GM19099 (cell line): ENCODE measurements around the gene CACNG7.

Source experiments
- POLR2A ChIP-seq: IDR thresholded peaks from 3 replicates; pipeline ENCODE4 v1.6.1; 2011; ENCODE audit warnings: low read depth; ENCODE audit not compliant: insufficient read length; ENCODE audit errors: extremely low read depth

CACNG7 gene

GRCh38 chr19:53909471-53910169, 542 bp downstream of the CACNG7 start:
- TF ChIP-seq POLR2A, result no peak

DNA sequence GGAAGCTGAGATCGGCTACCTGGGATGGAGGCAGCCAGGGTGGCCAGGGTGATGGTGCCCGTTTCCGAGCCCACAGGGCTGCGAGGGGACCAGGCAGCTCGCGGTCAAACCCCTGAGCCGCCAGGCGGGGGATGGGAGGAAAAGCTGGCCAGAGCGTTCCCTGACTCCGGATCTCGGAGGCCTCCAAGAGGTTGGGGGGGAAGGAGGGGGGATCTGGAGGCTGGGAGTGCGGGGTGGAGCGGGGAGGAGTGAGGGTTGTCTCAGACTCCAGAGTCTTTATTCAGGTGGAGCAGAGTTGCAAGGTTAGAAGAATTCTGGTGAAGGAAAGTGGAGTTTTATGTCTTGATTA, 1.1 kb downstream of the CACNG7 start:
- TF ChIP-seq POLR2A, result no peak

DNA sequence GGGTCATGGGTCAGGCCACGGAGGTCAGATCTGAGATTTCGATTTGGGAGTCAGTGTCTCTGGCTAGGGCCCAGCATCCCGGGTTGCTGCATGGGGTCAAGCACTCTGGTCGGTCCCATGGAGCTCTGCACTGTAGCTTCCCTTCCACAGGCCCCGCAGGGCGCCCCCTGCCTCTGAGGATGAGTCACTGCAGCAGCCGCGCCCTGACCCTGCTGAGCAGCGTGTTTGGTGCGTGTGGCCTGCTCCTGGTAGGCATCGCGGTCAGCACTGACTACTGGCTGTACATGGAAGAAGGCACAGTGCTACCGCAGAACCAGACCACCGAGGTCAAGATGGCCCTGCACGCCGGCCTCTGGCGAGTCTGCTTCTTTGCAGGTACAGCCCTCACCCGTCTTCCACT, 3.6 kb downstream of the CACNG7 start:
- TF ChIP-seq POLR2A, result no peak

DNA sequence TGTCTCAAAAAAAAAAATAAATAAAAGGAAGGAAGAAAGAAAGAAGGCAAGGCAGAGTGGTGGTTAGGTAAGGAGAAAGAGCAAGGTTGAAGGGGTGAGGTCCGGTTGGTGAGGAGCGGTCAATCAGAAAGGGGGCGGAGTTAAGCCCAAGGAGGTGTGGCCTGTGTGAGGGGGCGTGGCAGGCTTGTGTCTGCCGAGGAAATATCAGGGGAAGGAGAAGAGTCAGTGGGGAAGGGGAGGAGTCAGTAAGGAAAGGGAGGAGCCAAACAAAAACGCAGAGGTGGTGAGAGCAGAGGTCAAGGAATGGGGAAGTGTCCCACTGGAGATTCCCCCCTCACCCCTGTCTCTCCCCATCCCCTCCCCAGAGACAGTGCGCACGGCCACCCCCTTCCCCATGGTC, 5.9 kb downstream of the CACNG7 start:
- TF ChIP-seq POLR2A, result no peak

- TF ChIP-seq POLR2A, result no peak
Observed at GRCh38 chr19:53916004-53916403, 6.9 kb downstream of the CACNG7 start.

DNA sequence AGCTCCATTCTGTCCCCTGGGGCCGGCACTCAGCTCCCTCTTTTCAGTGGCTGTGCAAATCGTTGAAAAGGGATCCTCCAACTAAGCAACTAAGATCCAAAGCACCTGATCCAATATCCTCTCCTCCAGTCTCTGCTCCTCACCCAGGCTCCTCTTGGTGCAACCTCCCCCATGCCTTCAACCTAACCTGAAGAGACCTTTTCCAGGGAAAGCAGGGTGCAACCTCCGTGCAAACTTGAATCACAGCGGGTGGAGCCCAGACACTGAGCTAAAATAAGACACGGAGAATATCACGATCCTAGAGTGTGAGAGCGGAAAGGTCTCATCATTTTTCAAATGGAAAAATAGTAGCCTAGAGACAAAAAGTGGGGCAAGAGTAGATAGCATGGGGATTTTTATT, 8.3 kb downstream of the CACNG7 start:
- TF ChIP-seq POLR2A, result no peak

GRCh38 chr19:53927739-53928138, 18.7 kb downstream of the CACNG7 start:
- TF ChIP-seq POLR2A, result no peak

DNA sequence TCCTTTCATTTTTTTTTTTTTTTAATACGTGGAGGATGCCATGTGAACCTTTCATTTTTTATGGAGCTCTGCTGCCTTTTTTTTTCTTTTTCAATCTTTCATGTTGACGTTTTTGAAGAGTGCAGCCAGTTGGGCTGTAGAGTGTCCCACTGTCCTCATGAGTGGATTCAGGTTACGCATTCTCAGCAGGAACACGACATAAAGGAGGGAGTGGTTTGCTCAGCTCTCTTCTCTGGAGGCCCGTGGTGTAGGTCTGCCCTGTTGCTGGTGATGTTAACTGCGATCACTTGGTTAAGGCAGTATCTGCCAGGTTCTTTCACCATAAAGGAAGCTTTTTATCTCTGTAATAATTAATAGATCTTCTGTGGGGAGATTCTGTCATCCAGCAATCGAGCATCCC, 27.0 kb downstream of the CACNG7 start:
- TF ChIP-seq POLR2A, result no peak

- TF ChIP-seq POLR2A, result no peak
Observed at GRCh38 chr19:53942001-53942786, 33.1 kb downstream of the CACNG7 start.

DNA sequence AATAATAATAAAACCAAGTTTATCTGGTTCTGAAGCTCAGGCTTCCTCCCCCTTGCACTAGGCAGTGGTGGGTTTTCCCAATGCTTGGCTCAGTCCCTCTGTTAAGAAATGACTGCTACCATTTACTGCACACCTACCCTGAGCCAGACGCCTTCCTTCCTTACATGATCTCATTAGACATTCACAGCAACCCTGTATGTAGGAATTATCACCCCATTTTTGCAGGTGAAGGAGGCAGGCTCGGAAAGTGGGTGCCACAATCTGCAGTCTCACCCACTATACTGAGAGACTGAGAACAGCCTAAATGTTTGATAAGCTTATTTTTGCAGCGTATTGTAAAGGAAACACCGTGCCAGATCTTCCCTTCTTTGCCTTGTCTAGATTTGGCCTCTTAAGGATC, 35.3 kb downstream of the CACNG7 start:
- no peak for TF ChIP-seq POLR2A

GRCh38 chr19:53944933-53945332, 35.9 kb downstream of the CACNG7 start:
- TF ChIP-seq POLR2A, result no peak

DNA sequence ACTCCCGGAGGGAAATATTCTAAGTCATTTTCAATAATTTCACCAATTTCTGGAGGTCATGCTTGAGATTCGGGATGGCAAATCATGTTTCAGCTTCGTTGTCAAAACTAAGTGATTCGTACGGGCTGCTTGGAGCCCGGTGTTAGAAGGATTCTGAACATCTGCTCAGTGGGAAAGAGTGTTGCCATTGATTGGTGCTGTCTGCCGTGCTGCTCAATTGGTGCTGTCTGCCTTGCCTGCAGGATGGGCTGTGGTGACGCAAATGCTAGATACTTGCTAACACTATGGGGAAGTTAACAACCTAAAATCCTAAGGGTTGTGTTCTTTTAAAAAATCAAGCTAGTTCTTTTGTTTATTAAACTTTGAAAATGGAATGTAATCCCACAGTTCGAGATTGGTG, 36.4 kb downstream of the CACNG7 start:
- TF ChIP-seq POLR2A, result no peak

- no peak for TF ChIP-seq POLR2A
Observed at GRCh38 chr19:53945998-53946397, 36.9 kb downstream of the CACNG7 start.

GRCh38 chr19:53947624-53948023, 38.5 kb downstream of the CACNG7 start:
- TF ChIP-seq POLR2A, result no peak

DNA sequence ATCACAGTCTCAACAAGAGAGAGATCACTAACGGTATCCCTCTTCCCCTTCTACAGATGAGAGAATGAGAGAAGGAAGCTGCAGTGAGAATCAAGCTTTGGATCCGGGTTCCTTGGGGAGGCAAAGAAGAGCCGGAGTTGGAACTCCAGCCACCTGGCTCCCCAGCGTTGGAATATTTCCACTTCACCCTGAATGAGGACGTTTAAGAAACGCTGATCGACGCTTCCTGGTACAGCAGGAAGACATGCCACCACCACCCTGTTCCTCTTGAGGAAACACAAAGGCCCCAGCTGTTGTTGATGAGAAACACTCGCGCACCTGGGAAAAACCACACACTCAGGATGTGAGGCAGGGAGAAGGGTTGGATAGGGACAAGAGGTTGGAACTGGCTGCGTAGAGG, 42.4 kb downstream of the CACNG7 start:
- no peak for TF ChIP-seq POLR2A

DNA sequence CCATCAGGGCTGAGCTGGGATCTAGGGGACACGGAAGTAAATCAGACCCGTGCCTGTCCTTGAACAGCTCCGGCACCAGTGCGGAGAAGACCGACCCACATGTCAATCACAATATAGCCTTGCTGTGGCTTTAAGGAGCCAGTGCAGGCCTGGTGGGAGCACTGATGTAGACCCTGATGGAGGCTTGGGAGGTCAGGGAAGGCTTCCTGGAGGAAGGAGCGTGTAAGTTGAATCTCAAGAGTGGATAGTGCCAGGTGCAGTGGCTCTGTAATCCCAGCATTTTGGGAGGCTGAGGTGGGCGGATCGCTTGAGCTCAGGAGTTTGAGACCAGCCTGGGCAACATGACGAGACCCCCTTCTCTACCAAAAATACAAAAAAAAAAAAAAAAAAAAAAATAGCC, 42.9 kb downstream of the CACNG7 start:
- no peak for TF ChIP-seq POLR2A

DNA sequence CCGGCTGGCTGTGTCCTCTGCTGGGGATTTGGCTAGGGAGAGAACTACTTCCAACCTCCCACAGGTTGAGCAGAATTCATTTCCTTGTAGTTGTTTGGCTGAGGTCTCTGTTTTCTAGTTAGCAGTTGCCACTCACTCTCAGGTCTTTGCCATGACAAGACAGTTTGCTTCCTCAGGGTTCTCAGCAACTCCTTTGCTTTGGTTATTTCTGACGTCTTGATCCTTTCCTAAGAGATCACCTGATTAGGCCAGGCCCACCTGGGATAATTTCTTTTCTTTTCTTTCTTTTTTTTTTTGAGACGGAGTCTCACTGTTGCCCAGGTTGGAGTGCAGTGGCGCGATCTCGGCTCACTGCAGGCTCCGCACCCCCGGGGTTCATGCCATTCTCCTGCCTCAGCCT, 44.3 kb downstream of the CACNG7 start:
- TF ChIP-seq POLR2A, result no peak

DNA sequence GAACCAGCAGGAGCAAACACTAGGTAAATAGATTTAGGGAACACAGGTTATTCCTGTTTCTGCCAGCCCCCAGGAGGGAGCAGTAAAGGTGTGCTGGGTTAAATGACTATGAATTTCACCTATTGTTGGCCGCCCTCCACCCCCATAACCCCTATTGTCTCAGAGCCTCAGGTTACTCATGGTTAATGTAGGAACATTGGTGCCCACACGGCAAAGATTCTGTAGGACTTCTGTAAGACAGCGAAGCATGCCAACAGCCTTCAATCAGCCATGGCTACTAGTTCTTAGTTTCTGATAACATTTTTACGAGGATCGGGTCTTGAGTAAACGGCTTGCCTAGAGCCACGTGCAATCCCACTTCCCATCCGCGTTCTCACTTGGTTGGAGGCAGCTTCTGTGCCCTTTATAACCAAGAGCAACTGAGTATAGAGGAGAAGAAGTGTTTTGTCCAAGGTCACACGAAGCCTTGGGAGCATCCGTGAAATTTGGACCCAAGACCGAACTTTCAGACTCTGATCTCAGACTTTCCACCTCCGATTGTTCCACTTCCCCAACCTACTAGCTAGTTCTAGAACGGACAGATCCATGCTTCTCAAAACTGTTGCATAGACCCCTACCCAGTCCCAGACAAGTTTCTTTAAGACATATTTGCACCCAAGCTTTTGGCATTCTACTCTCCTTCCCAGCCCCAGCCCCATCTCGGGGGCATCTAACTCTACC, 48.5 kb downstream of the CACNG7 start:
- no peak for TF ChIP-seq POLR2A
